Measurements from ENCODE around the gene EIF5AL1. TPM values are rescaled to one million over a fixed set of nuclear protein-coding genes. Genes with fewer than 3 reads are reported as not detected.

EIF5AL1 gene
- total RNA-seq, 2 donors from 2014 or later = 0.22 to 0.62 TPM

DNA sequence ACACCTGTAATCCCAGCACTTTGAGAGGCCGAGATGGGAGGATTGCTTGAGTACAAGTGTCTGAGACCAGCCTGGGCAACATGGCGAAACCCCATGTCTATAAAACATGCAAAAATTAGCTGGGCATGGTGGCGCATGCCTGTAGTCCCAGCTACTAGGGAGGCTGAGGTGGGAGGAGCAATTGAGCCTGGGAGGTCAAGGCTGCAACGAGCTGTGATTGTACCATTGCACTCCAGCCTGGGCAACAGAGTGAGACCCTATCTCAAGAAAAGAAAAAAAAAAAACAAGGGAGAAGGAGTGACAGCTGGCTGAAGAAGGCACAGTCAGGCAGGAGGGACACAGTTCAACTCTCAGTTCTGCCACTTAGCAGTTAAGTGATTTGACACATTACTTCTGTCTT, 40.6 kb upstream of the EIF5AL1 start:
- no peaks in the 10 kb centered on the region for H3K4me1 ChIP-seq (ENCODE audit: control insufficient read depth, insufficient read depth, low read length)
- Mint-ChIP-seq H3K9me3 (no peaks in the 10 kb centered on the region), H3K27me3 (ENCODE audit: insufficient read depth) (peaks cover 18% of the 10 kb centered on the region), H3K4me3 (no peak overlapping the region), H3K4me1 (no peaks in the 10 kb centered on the region), H3K36me3 (ENCODE audit: low read depth) (no peaks in the 10 kb centered on the region), H3K27ac (no peak overlapping the region)
- TF ChIP-seq, protein P1, sequence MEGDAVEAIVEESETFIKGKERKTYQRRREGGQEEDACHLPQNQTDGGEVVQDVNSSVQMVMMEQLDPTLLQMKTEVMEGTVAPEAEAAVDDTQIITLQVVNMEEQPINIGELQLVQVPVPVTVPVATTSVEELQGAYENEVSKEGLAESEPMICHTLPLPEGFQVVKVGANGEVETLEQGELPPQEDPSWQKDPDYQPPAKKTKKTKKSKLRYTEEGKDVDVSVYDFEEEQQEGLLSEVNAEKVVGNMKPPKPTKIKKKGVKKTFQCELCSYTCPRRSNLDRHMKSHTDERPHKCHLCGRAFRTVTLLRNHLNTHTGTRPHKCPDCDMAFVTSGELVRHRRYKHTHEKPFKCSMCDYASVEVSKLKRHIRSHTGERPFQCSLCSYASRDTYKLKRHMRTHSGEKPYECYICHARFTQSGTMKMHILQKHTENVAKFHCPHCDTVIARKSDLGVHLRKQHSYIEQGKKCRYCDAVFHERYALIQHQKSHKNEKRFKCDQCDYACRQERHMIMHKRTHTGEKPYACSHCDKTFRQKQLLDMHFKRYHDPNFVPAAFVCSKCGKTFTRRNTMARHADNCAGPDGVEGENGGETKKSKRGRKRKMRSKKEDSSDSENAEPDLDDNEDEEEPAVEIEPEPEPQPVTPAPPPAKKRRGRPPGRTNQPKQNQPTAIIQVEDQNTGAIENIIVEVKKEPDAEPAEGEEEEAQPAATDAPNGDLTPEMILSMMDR (conservative IDR thresholded peaks at IDR 0.05) = no peak
- no peaks in the 10 kb centered on the region for H3K9me3 ChIP-seq (ENCODE audit: control insufficient read depth, low read length)
- no peak overlapping the region for H3K9ac ChIP-seq (ENCODE audit: extremely low read depth, low read length, poor library complexity, severe bottlenecking)
- H3K27me3 ChIP-seq (ENCODE audit: control insufficient read depth, insufficient read depth, low read length, poor library complexity, severe bottlenecking) = peaks cover 1% of the 10 kb centered on the region
- H3K27ac ChIP-seq (ENCODE audit: low read depth, low read length) = no peak overlapping the region
- H3K4me3 ChIP-seq (ENCODE audit: low read length) = no peak overlapping the region
- no peaks in the 10 kb centered on the region for H3K36me3 ChIP-seq (ENCODE audit: control insufficient read depth, insufficient read depth, low read length)
- 88 to 100% methylated on average over 2 to 4 of the region's 4 CpGs for WGBS, 2 experiments (ENCODE audit: insufficient coverage in 1 of 2, insufficient read length in 1 of 2)
- DNase-seq = no peak

DNA sequence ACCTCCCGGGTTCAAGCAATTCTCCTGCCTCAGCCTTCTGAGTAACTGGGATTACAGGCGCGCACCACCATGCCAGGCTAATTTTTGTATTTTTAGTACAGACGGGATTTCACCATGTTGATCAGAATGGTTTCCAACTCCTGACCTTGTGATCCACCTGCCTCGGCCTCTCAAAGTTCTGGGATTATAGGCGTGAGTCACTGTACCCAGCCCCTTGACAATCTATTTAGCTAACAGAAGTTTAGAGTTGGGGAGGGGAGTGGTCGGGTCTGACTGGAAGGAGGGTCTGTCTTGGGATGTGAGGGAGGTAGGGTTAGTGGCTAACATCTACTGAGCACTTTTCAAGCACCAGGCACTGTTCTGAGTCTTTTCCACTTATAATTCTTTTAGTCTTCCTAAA, 39.9 kb upstream of the EIF5AL1 start:
- TF ChIP-seq, protein P1 (conservative IDR thresholded peaks at IDR 0.05) = no peak
- no peaks in the 10 kb centered on the region for H3K36me3 Mint-ChIP-seq (ENCODE audit: low read depth)
- H3K27me3 ChIP-seq (ENCODE audit: control insufficient read depth, insufficient read depth, low read length, poor library complexity, severe bottlenecking) = peaks cover 8% of the 10 kb centered on the region
- 85 to 94% methylated on average over 5 to 7 of the region's 7 CpGs for WGBS, 2 experiments (ENCODE audit: insufficient coverage in 1 of 2, insufficient read length in 1 of 2)
- peaks cover 20% of the 10 kb centered on the region for H3K27me3 Mint-ChIP-seq (ENCODE audit: insufficient read depth)
- H3K4me3 ChIP-seq (ENCODE audit: low read length) = no peak overlapping the region
- DNase-seq = no peak
- H3K9me3 ChIP-seq (ENCODE audit: control insufficient read depth, low read length) = no peaks in the 10 kb centered on the region
- no peak overlapping the region for H3K27ac Mint-ChIP-seq
- H3K4me1 ChIP-seq (ENCODE audit: control insufficient read depth, insufficient read depth, low read length) = no peaks in the 10 kb centered on the region
- H3K9me3 Mint-ChIP-seq = no peaks in the 10 kb centered on the region
- no peaks in the 10 kb centered on the region for H3K4me1 Mint-ChIP-seq
- no peaks in the 10 kb centered on the region for H3K36me3 ChIP-seq (ENCODE audit: control insufficient read depth, insufficient read depth, low read length)
- H3K9ac ChIP-seq (ENCODE audit: extremely low read depth, low read length, poor library complexity, severe bottlenecking) = no peak overlapping the region
- H3K4me3 Mint-ChIP-seq = no peak overlapping the region
- H3K27ac ChIP-seq (ENCODE audit: low read depth, low read length) = no peak overlapping the region

DNA sequence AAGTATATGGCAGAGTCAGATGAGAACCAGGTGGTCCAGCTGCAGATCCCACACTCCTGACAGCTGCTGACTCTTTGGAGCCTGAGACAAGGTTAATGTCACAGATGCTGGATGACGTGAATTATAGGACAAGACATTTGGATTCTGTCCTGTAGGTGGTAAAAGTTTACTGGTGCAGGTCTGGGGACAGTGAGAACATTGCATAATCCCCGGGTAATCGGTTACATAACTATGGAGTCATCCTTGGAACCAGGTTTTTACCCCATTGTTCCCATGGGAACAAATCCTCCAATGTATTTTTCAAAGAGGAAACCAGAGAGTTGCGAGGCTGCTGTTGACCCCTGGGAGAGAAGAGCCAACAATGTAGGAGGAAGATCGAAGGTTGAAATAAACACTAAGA, 39.4 kb upstream of the EIF5AL1 start:
- H3K9me3 ChIP-seq (ENCODE audit: control insufficient read depth, low read length) = no peaks in the 10 kb centered on the region
- TF ChIP-seq, protein P1 (conservative IDR thresholded peaks at IDR 0.05) = no peak
- WGBS, 2 experiments (ENCODE audit: insufficient coverage in 1 of 2, insufficient read length in 1 of 2) = 87 to 97% methylated on average over 5 of the region's 5 CpGs
- H3K27ac ChIP-seq (ENCODE audit: low read depth, low read length) = no peak overlapping the region
- no peaks in the 10 kb centered on the region for H3K36me3 Mint-ChIP-seq (ENCODE audit: low read depth)
- H3K4me1 Mint-ChIP-seq = no peaks in the 10 kb centered on the region
- no peak overlapping the region for H3K4me3 Mint-ChIP-seq
- H3K27me3 ChIP-seq (ENCODE audit: control insufficient read depth, insufficient read depth, low read length, poor library complexity, severe bottlenecking) = peaks cover 10% of the 10 kb centered on the region
- H3K9me3 Mint-ChIP-seq = no peaks in the 10 kb centered on the region
- no peak overlapping the region for H3K9ac ChIP-seq (ENCODE audit: extremely low read depth, low read length, poor library complexity, severe bottlenecking)
- DNase-seq = no peak
- no peaks in the 10 kb centered on the region for H3K36me3 ChIP-seq (ENCODE audit: control insufficient read depth, insufficient read depth, low read length)
- H3K4me3 ChIP-seq (ENCODE audit: low read length) = no peak overlapping the region
- no peaks in the 10 kb centered on the region for H3K4me1 ChIP-seq (ENCODE audit: control insufficient read depth, insufficient read depth, low read length)
- H3K27ac Mint-ChIP-seq = no peak overlapping the region
- peaks cover 21% of the 10 kb centered on the region for H3K27me3 Mint-ChIP-seq (ENCODE audit: insufficient read depth)

All from endodermal cell (in vitro differentiated cells).